Fibroblast of the conjunctiva (primary cell): ENCODE measurements around the gene FLAD1.

Experiments used
- DNase-seq: peaks from one replicate; pipeline ENCODE4 v3.0.0-alpha.2; 2010; ENCODE audit warnings: low read depth

FLAD1 gene

DNA sequence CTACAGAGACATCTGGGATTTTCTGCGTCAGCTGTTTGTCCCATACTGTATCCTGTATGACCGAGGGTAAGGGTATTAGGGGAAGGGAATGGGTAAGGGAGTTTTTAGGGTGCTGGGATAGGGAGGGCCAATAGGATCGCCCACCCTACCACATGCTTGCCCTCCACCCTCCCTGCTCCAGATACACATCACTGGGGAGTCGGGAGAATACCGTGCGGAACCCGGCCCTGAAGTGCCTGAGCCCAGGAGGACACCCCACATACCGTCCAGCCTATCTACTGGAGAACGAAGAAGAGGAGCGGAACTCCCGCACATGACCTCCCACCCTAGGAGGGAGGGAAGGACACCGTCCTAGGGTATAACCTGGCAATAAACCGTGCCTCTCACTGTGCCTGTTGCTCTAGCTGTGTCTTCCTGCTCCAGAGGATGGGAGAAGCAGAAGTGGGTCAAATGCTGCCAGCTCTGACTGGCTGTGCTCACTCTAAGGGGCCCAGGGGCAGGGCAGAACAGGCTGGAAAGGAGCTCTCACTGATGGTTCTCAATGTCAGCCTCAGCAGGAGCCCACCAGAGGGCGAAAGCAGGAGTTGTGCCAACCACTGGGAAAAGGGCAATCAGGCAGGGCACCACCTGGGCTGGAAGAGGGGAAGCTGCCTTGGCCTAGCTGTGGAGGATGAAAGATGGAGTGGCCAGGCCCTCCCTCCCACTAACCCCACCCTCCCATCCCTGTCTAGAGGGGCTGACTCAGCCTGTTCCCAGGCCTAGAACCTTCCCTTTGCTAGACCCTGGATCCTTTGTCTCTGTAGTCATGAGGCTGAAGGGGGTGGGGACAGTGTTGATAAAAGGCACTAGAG is 9.8 kb downstream of the FLAD1 start:
- DNase-seq = no peak

DNA sequence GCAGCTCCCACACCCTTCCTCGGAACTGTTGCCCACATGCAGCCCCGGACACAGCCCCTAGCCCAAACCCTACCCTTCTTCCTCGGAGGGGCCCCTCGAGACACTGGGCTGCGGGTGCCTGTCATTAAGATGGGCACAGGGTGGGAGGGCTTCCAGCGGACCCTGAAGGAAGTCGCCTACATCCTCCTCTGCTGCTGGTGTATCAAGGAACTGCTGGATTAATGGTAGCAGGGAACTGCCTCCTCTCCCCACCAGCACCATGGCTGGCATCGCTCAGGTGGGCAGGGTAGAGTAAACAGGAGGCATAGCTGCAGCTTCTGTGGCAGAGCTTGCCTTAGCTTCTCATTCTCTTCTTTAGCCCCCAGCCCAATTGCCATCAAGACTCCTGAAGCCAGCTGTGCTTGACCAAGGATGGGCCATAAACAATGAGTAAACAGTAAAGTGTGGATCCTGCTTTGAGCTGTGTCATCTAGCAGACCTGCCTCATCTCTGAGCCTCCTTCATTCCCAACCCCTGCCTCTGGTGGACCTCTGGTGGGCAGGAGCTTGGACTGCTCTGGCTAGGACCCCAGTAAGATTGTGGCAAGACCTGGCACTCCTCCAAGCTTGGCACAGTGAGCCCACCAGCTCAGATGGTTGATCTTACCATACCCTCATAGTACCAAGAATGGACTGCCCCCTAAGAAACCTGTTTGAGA is 10.6 kb downstream of the FLAD1 start, which contains the start of gene LENEP:
LENEP (plus strand) TSS at position 15 of the 697 bp plus-strand sequence; CDS start at position 37, 22 bp downstream.
- DNase-seq = no peak

DNA sequence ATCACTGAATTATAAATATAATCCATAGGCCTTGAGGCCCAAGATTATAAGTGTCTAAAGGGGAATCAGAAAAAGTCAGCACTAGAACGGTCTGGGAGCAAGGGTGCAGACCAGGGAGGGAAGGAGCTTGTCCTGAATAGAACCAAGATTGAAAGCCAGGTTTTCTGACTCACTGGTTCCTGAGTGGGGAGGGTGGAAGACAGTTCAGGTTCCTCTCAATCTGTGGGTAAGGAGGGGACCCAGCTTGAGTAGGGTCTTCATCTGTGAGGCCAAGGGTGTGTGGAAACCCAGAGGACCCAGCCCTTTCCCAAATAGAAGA is 11.1 kb downstream of the FLAD1 start:
- DNase-seq = no peak

DNA sequence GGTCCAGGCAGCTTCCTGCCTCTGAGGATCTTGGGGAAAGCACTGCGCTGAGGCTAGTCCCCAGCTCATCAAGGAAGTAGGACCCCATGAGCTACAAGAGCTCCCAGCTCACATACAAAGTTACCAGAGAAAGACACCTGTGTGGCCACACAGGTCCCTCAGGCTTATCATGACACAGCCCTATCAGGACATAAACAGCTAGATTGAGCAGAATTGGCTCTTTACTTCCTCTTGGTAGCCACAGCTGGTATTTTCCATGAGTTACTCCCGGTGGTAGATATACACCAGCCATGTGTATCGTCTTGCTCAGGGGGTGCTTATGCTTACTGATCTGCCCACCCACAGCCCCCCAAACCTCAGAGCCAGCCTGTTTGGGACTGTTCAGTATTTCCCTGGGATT is 11.4 kb downstream of the FLAD1 start:
- no peak for DNase-seq

DNA sequence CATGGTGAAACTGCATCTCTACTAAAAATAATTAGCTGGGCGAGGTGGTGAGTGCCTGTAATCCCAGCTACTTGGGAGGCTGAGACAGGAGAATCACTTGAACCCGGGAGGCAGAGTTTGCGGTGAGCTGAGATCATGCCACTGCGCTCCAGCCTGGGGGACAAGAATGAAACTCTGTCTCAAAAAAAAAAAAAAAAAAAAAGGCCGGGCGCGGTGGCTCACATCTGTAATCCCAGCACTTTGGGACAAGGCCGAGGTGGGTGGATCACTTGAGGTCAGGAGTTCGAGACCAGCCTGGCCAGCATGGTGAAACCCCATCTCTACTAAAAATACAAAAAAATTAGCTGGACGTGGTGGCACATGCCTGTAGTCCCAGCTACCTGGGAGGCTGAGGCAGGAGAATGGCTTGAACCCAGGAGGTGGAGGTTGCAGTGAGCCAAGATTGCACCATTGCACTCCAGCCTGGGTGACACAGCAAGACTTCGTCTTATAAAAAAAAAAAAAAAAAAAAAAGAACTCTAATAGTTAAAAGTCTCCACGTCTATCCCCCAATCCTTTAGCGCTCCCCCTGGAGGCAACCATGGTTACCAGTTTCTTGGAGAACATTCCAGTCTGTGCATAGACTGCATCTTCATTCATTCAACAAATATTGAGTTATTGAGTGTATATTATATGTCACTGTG is 12.3 kb downstream of the FLAD1 start:
- DNase-seq = peak; percentile 76

DNA sequence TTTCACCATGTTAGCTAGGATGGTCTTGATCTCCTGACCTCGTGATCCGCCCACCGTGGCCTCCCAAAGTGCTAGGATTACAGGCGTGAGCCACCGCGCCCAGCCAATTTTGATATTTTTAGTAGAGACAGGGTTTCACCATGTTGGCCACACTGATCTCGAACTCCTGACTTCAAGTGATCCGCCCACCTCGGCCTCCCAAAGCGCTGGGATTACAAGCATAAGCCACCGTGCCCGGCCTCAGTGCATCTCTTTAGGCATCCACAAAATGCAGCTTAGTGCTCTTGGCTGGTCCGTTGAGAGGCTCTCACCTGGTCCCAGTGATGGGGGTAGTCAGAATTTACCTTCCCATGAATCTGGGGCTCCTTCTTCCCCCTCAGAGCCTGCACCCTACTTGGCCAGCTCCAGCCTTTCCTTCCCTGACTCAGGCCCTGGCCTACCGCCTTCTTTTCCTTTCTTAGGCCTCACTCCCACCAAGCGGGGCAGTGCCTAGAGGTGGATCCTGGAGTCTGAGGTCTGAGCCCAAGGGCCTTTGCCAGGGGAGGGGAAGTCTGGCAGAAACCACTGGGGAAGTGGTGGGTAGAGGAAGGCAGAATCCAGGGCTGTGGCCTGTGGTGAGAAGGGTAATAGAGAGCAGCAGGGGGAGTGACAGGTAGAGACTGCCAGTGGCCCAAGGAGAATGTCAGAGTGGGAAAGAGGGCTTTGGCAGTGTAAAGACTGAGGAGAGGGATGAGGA is 14.0 kb downstream of the FLAD1 start:
- no peak for DNase-seq

DNA sequence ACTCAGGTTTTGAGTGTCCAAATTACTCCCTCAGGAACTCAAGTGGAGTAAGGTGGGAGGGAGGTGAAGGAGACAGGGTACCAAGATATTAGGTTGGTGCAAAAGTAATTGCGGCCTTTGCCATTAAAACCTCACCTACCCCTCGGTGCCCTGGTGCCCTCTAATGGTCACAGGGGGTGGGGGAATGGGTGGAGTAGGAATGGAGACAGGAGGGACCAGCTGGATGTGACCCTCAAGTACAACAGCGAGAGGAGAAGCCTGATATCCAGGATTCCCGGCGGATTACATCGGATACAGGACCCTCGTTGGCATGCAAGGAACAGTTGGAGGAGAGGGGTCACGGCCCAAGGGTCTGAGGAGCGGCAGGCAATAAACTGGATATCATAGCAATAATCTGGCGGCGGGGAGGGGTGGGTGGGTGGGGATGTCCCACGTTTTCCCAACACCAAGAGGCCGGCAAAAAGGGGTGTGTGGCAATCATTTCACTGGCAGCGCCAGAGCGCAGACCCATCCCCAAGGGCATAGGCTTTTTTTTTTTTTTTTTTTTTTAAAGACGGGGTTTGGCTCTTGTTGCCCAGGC is 15.1 kb downstream of the FLAD1 start:
- DNase-seq = no peak

DNA sequence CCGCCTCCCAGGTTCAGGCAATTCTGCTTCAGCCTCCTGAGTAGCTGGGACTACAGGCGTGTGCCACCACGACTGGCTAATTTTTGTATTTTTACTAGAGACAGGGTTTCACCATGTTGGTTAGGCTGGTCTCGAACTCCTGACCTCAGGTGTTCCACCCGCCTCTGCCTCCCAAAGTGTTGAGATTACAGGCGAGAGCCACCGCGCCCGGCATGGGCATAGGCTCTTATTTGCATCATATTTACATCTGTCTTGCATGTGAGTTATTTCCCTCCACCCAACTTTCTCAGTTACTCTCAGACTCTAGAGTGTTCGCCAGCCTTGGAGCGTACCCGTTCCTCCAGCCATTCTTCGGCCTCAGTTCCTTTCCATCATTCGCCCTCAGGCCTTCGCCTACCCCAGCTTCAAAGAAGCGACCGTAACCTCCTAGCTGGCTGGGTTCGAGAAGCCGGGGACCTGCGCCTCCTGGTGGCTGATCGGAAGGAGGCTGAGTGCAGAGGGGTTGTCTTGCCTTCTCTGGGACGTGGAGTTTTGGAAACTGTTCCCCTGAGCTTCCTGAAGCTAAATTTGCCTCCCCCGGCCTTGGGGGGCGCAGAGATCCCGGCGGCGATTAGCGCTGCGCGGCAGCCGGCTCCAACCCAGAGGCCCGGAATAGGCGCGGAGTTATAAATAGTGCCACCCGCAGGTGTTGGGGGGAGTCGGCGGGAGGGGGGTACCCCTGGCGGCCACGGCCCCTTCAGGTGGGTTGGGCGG is 15.8 kb downstream of the FLAD1 start:
- DNase-seq = no peak

DNA sequence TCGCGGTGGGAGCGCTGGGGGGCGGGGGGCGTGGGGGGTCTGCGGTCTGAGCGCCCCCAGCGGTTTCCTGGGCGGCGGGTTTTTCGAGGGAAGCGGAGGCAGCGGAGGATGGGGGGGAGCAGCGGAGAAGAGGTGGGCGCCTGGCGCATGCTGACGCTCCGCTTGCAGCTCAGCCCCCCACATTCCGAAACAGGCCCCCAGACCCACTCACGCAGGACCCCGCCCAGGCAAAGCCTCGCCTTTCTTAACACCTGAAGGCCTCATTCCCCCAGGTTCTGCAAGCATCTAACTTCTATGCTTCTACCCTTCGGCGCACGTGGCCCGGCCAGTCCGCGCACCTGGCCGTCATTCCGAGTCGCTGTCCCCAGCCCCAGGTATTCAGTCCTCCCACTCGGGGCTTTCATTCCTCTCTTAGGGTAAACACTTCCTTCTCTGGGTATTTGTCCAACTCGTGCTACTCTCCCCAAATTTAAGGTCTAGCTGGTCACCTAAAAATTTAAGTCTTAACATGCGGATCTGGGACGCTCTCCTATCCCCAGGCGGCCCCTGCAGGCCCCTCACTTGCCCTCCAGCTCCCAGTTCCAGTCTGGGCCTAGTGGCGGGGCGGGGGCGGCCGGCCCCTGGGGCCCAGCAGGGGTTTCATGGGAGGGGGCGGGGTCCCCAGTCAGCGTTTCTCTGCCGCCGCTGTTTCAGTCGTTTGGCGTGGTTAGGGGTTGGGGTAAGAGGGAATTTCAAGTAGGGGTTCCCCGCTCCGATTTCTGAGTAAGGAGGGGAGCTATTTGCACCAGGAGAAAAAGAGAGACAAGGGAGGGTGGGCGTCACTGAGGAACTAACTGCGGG is 16.6 kb downstream of the FLAD1 start:
- no peak for DNase-seq

DNA sequence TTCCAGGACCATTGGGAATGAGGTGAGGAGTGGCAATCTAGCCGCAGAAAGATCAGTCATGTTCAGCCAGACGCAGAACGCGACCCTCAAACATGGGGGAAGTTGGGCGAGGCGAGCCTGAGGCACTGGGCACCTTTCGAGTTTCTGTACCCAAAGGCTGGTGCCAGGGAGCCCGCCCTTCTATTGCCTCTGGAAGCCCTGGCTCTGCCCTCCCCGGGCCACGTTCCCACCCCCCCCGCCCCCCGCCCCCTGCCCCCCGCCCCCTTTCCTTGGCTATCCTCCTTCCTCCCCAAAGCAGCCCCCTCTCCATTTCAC is 17.2 kb downstream of the FLAD1 start:
- no peak for DNase-seq

DNA sequence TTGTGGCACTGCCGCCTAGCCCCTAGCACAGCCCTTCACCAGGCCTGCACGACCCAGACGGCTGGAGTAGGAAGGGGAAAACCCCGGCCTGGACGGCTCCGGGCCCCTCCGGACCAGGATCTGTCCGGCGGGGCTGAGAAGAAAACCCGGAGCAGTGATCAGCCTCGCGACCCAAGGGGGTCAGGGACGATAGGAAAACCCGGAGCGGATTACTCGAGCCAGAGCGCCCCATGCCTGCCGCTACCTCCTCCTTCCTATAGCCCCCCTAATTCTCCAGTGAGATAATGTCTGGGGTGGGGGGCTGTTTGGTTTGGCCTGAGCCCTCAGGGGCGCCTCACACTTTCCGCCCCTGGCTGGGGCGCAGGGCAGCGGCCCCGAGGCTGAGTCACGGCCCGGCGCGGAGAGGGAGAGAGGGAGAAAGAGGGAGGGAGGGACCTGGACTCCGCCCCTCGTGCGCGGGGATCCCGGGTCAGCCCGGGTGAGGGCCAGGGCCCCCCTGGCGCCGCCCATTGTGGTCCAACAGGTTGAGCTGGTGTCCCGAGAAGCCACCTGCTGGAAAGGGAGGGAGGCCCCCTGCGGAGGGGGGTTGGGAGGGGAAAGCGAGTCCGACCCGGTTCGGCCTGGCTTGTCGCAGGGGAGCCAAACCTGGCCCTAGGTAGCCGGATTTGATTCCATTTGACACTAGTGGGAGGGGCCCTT is 17.7 kb downstream of the FLAD1 start:
- peak; percentile 67 for DNase-seq

DNA sequence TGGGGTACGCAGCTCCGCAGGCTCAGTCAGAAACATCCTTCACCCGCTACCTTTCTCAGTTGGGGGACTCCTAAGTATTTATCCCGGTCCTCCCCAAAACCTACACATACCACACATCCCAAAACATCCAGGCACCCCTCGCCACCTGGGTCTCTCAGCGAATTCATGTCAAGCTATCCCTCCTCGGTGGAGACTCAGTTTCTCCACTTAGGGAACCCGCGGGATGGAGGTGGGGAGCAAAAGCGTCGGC is 18.2 kb downstream of the FLAD1 start:
- DNase-seq = no peak

DNA sequence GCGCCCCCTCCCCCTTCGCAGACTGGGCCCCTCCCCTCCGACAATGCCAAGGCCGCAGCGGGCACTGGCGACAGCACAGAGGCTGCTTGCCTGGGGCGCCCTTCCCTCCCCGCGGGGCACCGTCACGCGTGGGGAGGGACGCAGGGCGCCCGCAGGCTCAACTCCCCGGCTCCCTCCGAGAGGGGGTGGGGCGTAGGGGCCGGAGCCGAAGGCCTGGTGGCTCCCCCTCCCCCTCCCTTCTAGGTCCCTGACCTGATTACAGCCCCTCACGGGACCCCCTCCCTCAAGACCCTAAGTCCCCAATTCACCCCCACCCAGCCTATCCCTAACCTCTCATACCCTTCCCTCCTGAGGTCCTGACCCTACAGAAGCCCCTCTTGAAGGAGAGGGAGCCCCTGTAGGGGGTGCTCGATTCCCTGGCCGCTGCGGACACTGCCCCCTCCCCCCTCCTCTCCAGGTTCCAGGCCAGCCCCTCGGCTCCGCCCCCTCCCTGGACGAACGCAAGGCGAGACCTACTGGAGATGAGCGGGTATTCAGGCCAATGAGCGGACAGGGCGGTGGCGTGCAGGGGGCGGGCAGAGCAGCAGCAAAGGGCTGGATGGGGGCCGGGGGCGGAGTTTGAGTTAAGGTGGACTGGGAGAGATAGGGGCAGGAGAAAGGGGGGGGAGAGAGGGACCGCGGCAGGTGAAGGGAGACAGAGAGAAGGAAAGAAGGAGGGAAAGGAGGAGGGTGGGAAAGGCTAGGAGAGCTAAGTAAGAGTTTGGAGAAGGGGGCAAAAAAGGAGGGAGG is 18.7 kb downstream of the FLAD1 start:
- DNase-seq = peak; percentile 98

DNA sequence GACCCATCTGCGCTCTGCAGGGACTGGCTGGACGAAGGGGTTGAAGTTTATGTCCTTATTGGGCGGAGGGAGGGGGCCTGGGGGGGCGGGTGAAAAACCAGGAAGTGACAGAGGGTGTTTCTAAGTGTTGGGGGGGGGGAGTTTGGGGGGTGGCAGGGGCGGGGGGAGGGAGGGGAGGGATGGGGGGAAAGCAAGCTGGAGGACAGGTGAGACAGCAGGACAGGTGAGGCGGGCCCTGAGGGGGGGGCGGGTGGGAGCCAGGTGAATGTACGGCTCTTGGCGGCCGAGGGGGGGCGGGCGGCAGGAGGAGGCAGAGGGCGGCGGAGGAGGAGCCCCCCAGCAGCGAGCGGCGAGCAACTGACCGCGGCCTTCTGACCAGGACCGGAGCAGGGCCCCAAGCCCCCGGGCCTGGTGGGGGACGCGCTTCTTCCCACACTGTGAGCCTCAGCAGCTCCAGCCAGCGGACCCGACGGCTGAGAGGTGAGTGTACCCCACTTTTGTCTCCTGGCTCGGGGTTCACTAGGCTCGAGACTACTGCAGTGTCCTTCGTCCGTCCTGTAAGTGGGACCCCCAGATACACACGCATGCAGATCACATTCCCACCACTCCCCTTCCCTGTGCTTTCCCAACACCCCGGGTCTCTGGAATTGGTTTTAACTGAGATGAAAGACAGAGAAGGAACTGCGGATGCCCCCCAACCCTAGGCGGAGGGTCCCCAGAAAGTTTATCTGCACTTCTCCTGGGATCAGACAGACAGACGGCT is 19.5 kb downstream of the FLAD1 start, which contains the start of gene ZBTB7B:
ZBTB7B (plus strand) TSS at position 339 of the 763 bp plus-strand sequence. CDS start 11,859 bp downstream, outside the sequence.
- DNase-seq = no peak

DNA sequence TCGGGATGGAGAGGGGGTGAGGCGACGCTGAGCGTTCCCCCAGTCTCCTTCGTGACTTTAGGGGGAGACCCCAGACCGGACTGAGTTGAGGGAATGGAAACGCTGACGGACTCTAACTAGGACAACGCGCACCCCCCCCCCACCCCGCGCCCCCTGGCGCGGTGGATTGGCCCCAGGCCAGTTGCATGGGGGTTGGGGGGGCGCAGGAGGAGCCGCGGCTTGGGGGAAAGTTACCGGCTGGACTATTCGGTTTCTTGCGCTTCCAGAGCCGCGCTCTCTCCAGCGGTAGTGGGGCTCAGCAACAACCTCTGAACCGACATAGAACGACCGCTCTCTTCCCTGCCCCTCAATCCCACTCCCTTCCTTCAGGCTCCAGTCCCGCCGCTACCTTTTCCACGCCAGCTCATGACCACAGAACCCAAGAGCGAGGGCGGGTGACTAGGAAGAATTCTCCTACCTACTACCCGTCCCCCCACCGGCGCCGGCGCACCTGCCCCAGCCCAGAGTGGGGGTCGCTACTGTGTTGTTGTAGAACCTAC is 20.2 kb downstream of the FLAD1 start:
- no peak for DNase-seq

DNA sequence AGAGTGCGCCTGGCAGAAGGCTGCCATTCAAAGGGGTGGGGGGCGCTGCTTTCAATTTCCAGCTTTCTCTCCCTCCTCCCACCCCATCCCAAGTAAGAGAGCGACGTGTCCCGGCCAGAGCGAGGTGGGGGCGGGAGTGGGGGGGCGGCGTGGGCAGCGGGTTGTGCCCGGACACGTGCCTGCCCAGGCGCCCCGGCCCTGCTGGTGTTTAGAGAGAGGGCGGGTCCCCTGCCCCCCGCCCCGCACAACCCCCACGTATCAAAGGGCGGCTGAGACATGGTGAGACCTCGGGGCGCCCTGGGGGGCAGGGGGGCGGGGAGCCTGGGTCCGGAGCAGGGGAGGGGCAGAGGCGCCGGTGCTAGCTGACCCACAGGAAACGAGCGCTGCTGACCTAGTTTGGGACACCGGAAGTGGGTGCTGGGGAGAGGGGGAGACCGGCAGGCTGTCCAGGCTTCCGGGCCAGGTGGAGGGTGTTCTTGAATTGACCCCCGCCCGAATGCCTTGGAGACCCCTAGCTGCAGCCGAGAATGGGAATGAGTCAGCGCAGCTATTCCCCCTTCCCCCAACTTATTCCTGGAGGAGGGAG is 20.7 kb downstream of the FLAD1 start:
- peak; percentile 69 for DNase-seq

DNA sequence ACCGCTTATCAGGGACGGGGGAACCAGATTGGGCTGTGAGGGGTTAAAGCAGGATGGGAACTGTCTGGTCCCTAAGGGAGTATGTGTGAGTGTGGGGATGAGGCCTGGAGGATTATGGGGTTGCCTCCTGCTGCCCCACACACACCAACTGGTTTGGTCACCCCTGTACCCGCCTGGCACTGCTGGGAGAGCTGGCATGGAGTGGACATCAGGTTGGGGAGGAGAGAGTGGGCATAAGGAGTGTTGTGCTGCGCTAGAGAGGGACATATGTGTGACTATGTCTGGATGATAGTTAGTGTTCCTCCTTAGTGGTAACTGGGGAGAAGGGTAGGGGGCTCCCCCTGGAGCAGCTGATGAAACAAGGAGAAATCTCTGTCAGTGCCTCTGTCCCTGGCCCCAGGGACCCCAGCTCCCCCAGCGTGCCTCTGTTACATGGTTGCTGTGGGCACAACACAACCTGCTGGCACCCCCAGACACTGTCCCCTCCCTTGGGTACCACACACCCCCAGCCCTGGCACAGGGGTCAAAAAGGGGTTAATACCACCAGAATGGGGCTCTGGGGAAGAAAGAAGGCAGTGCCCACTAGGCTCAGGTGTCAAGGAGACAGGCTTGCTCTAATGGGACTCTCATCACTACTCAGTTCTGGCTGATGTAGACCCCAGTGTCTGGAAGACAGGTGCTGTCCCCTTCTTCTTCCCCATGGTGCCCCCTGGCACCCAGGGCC is 21.4 kb downstream of the FLAD1 start:
- DNase-seq = no peak
